HG03064 (cell line): Measurements from ENCODE around the gene LCK.

ENCODE experiments used
- ATAC-seq: cut with Tn5 transposase; IDR thresholded peaks from one replicate; pipeline ENCODE4 v1.9.1; 2021; ENCODE audit warnings: low read depth; ENCODE audit not compliant: unreplicated experiment

Gene LCK

DNA sequence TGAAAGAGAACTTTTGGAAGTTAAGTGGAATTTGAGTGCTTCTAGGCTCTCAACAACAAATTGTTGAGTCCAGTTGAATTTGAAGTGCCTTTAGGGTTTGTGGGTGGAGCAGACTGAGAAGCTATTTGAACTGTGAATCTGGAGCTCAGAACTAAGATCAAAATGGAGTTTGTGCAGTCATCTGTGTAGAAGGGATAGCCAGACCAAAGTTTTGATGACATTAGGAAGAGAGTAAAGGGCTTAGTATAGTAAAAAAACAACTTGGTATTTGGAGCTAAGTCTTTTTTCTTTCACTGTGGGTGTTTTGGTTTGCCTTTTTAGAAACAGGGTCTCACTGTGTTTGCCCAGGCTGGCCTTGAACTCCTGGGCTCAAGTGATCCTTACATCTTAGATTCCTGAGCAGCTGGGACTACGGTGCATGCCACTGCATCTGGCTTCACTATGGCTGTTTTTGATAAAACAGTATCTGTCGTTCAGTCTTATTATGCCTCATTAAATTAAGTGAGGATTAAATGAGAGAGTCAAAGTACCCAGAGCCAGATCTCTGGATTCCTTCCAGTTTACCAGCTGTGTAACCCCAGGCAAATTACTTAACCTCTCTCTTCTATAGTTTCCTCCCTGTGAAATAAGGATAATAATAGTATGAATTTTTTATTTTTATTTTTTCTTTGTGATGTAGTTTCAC lies 60.8 kb downstream of the LCK start:
- ATAC-seq = no peak

DNA sequence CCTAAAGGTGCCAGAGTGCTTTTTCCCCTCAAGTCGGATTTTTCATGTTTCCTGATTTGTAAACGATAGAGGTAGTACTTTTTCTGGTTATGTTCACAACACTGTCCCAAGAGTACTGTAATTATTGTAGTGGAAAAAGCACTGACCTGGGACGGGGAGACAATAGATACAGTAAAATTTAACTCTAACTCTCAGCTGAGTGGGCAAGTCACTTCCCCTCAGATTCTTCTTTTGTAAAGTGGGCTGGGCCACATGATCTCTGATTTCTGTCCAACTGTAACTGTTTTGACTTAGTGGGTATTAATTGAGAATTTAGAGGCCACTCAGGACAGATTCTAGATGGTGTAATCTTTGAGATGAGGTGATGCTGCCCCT lies 65.8 kb downstream of the LCK start:
- ATAC-seq = no peak

- no peak for ATAC-seq
Observed at GRCh38 chr1:32318127-32318869, 67.2 kb downstream of the LCK start.

GRCh38 chr1:32321712-32322291 lies 70.7 kb downstream of the LCK start:
- no peak for ATAC-seq

DNA sequence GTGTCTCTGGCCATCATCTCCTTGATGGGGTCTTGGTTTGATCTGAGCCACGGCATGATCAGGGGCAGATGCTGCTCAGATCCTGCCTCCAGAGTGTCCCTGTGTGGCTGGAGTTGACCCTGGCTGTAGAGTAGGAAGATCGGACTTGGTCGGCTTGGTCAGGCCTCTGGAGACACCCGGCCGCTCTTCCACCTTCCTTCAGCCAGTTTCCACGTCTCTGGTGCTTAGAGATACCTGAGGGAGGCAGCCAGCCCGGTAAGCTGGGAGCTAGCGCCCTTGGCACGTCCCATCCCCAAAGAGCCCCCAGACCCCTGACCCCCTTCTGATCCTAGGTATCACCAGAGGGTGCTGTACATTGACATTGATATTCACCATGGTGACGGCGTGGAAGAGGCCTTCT lies 76.1 kb downstream of the LCK start:
- ATAC-seq = no peak

DNA sequence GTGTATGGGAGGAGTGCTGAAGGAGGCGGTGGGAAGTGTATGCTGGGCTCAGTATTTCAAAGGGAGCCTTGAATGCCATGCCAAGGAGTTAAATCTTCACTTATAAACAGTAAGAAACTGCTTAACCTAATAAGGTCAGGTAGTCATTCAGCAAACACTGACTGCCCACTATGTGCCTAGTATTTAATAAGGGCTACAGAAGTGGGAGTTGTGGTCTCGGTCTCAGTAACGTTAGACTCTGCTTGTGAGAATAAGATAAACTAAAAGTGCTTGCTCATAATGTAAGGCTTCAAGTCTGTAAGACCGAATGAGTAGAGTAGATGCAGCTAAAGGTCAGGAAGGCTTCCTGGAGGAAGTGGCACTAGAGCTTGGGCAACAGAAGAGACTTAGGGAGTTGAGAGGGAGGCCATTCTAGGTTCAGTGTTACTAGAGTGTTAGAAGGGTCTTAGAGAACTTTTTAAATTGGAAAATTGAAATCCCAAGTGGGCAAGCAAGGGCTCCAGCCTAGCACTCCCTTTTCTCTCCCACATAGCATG lies 78.9 kb downstream of the LCK start:
- no peak for ATAC-seq

- no peak for ATAC-seq
Observed at GRCh38 chr1:32330558-32331151, 79.6 kb downstream of the LCK start.

DNA sequence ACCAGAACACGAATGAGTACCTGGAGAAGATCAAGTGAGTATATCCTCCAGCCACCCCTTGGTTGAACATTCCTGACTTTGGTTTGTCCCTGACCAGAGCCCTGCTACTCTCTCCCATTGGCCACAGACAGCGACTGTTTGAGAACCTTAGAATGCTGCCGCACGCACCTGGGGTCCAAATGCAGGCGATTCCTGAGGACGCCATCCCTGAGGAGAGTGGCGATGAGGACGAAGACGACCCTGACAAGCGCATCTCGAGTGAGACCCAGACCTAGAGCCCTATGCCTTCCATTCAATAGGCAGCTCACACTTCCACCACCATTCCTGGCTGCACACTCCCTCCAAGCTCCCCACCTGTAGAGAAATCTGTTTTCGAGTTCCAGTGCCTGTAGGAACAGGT lies 80.5 kb downstream of the LCK start:
- no peak for ATAC-seq

GRCh38 chr1:32332290-32333079 lies 81.4 kb downstream of the LCK start:
- no peak for ATAC-seq

DNA sequence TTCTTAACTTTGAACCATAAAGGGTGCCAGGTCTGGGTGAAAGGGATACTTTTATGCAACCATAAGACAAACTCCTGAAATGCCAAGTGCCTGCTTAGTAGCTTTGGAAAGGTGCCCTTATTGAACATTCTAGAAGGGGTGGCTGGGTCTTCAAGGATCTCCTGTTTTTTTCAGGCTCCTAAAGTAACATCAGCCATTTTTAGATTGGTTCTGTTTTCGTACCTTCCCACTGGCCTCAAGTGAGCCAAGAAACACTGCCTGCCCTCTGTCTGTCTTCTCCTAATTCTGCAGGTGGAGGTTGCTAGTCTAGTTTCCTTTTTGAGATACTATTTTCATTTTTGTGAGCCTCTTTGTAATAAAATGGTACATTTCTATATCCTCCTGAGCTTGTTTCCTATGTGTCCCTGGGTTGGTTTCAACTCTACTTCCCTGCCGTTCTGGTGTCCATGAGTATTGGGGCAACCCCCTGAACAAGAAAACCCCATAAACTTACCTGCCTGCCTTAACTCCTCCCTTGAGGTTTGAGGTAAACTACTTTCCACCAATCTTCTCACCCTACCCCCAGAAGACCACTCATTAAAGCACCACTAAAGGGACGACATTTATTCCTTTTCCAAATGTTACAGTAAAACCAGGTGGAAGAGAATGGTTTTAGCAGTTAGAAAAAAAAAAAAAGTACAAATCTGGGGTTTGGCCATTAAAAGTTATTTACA lies 82.3 kb downstream of the LCK start:
- ATAC-seq = no peak

GRCh38 chr1:32334274-32334861 lies 83.3 kb downstream of the LCK start:
- ATAC-seq = no peak

DNA sequence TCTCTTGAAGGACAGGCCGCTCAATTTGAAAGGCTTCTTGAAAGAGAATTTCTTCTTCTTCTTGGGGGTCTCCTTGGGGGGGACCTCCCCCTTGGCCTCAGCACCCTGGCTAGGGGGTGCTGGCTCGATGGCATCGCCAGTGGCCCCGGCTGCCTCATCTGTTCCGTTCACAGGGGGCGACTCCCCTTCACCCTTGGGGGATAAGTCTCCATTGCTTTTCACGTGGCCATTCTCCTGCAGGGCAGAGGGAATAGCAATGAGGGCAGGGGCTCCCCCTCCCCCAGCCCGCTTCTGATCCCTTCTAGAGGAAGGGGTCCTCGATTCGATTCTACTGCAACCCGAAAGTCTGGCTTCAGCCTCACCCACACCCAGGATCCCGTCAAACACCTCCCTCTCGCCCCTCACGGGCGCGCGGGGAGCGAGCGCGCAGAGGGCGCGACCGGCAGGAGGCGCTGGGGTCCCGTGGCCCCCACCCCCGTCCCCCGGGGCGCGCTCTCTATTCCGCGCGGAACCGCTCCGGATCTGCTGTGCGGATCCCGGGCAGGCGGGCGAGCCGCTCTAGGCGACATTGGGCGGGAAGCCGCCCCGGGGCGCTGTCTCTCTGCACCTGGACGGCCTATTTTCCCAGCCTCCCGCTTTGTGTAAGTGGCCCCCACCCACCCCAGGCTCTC lies 83.9 kb downstream of the LCK start:
- ATAC-seq = no peak

- no peak for ATAC-seq
Observed at GRCh38 chr1:32335535-32335789, 84.4 kb downstream of the LCK start.
